ENCODE results near the gene TICRR.
"Not testable (repeated sequence)": the region's sequence is repeated elsewhere in the genome, so short reads cannot be mapped to it uniquely, and the experiment has no call there.

Gene TICRR, protein sequence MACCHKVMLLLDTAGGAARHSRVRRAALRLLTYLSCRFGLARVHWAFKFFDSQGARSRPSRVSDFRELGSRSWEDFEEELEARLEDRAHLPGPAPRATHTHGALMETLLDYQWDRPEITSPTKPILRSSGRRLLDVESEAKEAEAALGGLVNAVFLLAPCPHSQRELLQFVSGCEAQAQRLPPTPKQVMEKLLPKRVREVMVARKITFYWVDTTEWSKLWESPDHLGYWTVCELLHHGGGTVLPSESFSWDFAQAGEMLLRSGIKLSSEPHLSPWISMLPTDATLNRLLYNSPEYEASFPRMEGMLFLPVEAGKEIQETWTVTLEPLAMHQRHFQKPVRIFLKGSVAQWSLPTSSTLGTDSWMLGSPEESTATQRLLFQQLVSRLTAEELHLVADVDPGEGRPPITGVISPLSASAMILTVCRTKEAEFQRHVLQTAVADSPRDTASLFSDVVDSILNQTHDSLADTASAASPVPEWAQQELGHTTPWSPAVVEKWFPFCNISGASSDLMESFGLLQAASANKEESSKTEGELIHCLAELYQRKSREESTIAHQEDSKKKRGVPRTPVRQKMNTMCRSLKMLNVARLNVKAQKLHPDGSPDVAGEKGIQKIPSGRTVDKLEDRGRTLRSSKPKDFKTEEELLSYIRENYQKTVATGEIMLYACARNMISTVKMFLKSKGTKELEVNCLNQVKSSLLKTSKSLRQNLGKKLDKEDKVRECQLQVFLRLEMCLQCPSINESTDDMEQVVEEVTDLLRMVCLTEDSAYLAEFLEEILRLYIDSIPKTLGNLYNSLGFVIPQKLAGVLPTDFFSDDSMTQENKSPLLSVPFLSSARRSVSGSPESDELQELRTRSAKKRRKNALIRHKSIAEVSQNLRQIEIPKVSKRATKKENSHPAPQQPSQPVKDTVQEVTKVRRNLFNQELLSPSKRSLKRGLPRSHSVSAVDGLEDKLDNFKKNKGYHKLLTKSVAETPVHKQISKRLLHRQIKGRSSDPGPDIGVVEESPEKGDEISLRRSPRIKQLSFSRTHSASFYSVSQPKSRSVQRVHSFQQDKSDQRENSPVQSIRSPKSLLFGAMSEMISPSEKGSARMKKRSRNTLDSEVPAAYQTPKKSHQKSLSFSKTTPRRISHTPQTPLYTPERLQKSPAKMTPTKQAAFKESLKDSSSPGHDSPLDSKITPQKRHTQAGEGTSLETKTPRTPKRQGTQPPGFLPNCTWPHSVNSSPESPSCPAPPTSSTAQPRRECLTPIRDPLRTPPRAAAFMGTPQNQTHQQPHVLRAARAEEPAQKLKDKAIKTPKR (N-terminal part only)

GRCh38 chr15:89575146-89575655 lies at the start of gene TICRR:
TSS of gene TICRR (plus strand) at chr15:89575469. CDS start at chr15:89575587, 118 bp downstream.
- peak within 1 kb of the TSS; percentile 85 for H3K4me3 ChIP-seq (ENCODE audit: low read depth, low read length)

DNA sequence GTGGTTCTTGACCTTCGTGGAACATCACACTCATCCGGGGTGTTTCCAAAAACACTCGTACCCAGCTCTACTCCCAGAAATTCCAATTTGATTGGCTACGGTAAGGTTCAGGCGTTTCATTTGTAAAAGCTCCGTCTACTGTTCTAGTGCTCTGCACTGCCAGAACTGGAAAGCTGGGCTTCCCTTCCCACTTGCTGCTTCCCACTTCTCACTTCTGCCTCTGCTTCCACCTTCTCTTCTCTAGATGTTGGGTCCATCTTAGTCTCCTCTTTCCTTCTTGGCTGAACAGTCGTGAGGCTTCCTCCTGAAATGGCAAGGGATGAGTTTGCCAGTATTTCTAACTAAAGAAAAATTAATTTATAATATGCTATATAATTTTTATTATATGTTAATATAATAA lies 49.1 kb upstream of the TICRR start:
- no peak overlapping the region for H3K4me3 ChIP-seq (ENCODE audit: low read depth, low read length)

DNA sequence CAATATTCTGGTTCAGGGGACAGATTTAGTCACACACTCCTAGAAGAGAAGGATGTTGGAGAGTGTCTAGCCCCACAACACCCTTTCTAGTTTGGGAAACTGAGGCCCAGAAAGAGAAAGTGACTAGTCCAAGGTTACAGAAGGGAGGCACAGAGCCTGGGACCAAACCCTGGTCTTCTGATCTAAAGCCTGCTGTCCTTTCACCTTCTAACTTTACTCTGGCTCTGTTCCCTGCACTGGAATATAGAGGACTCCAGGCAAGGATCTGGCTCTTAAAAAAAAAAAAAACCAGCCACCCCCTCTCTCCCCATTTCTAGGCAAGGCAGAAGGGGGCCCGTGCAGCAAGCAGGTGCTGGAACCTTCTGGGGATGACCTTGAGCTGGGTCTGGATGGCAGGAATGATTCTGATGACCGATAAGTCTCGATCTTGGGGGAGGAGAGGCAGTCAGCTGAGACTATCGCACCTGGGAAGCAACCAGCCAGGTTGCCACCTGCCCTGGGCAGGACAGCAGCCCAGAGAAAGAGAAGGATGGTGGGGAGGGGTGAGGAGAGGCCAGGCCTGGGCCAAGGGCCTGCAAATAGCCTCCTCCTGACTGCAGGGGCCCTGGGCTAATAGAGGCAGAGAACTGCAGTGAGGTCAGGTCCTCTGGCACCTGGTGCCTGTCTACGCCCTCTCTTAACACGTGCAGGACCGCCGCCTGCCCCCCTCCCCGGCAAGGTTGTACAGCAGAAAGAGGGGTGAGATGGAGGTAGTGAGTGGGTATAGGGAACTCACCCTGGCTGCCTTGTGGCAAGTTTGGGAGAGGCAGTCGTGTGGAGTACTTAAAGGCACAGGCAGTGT lies 48.4 kb upstream of the TICRR start:
- no peak overlapping the region for H3K4me3 ChIP-seq (ENCODE audit: low read depth, low read length)

DNA sequence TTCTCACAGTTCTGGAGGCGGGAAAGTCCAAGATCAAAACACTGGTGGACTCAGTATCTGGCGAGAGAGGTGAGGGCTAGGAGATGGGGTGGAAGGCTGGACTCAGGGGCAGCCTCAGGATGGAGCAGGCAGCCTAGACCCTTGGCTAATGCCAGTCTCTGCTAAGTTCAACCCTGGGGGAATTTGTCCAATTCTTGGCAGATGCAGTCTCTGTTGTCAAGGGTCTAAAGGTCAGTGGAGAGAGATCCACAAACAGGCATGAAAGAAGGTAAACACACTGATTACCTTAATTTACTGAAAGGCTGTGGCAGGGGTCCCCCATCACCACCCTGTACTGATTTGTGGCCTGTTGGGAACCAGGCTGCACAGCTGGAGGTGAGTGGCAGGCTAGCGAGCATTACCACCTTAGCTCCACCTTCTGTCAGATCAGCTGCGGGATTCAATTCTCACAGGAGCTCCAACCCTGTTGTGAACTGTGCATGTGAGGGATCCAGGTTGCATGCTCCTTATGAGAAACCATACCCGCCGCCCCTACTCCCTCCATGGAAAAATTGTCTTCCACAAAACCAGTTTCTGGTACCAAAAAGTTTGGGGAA lies 46.4 kb upstream of the TICRR start:
- no peak overlapping the region for H3K4me3 ChIP-seq (ENCODE audit: low read depth, low read length)

GRCh38 chr15:89530976-89531375 lies 44.3 kb upstream of the TICRR start:
- H3K4me3 ChIP-seq (ENCODE audit: low read depth, low read length): no peak overlapping the region

- no peak overlapping the region for H3K4me3 ChIP-seq (ENCODE audit: low read depth, low read length)
Observed at GRCh38 chr15:89531796-89532537, 43.3 kb upstream of the TICRR start.

DNA sequence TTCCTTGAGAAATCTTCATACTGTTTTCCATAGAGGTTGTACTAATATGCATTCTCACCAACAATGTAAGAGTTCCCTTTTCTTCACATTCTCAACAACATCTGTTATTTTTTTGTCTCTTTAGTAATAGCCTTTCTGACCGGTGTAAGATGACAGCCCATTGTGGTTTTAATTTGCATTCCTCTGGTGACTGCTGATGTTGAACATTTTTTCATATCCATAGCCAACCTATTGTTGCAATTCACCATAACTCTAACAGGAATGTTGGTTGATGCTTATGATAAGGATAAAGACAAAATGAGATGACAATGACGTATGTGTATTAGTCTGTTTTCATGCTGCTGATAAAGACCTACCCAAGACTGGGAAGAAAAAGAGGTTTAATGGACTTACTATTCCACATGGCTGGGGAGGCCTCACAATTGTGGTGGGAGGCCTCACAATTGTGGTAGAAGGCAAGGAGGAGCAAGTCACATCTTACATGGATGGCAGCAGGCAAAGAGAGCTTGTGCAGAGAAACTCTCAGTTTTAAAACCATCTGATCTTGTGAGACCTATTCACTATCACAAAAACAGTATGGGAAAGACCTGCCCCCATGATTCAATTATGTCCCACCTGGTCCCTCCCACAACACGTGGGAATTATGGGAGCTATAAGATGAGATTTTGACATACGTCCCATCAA lies 41.3 kb upstream of the TICRR start:
- no peak overlapping the region for H3K4me3 ChIP-seq (ENCODE audit: low read depth, low read length)

- H3K4me3 ChIP-seq (ENCODE audit: low read depth, low read length): no peak overlapping the region
Observed at GRCh38 chr15:89539027-89539426, 36.2 kb upstream of the TICRR start.

DNA sequence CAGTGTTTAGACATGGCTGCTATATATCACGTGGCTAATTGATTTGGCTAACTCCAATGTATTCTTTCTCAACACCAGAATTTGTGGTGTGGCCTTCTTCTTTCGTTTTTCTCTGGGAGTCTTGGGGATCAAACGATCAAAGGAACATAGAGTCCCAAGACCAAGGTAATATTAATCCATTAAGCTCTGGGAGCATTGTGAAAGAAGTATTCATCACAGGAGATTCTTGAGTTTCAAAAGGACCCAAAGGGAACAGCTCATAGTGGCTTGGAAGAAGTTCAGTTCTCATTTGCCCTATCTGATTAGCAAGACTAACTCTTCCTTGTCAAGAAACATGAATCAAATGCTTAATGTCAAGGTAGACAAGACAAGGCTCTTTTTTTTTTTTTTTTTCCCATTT lies 32.9 kb upstream of the TICRR start:
- no peak overlapping the region for H3K4me3 ChIP-seq (ENCODE audit: low read depth, low read length)

DNA sequence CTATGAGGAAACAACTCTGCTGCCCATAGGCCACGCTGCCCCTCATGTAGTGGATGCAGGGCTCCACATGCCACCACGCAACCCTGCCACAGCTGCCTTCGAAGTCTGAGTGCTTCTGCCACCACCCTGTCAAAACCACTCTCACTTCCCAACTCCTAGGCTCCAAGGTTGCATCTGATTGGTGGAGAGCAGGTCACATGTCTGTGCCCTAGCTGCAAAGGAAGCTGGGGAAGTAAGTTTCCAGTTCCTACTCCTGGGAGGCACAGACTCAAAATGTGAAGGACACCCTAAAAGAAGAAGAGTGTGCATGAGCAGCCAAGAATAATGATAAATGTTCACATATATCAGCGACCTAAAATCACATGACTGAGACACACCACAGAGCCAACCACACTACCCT lies 31.9 kb upstream of the TICRR start:
- no peak overlapping the region for H3K4me3 ChIP-seq (ENCODE audit: low read depth, low read length)

DNA sequence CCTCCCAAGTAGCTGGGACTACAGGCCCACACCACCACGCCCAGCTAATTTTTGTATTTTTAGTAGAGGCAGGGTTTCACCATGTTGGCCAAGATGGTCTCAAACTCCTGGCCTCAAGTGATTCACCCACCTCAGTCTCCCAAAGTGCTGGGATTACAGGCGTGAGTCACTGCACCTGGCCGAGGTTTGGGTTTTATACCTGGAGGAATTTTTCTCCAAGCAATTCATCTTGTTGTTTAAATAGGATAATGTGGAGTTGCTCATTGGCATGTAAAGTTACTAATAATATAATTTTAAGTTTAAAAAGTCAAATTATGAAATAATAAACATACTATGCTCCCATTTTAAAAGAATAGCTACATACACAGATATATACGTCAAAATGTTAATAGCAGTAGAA lies 26.1 kb upstream of the TICRR start:
- H3K4me3 ChIP-seq (ENCODE audit: low read depth, low read length): not testable (repeated sequence)

GRCh38 chr15:89550427-89550826 lies 24.8 kb upstream of the TICRR start:
- no peak overlapping the region for H3K4me3 ChIP-seq (ENCODE audit: low read depth, low read length)

- H3K4me3 ChIP-seq (ENCODE audit: low read depth, low read length): no peak overlapping the region
Observed at GRCh38 chr15:89551550-89551949, 23.7 kb upstream of the TICRR start.

- H3K4me3 ChIP-seq (ENCODE audit: low read depth, low read length): no peak overlapping the region
Observed at GRCh38 chr15:89553632-89554031, 21.6 kb upstream of the TICRR start.

- no peak overlapping the region for H3K4me3 ChIP-seq (ENCODE audit: low read depth, low read length)
Observed at GRCh38 chr15:89554247-89554646, 21.0 kb upstream of the TICRR start.

DNA sequence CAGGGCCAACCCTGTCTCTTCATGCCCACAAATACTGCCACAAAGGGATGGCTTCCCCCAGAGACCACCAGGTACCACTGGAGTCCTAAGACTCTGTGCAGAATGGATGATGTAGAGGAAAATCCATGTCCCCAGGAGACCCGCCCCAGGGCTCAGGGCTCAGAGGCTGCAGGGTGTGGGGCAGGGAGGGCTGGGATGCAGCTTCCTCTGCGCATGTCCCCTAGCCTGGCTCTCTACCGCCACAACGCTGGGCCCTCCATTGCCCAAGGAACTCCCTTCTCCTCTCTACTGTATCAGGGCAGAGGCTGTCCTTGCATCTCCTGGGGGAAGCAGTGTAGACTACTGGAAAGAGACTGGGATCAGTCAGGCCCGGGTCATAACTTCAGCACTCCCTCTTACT lies 19.5 kb upstream of the TICRR start:
- no peak overlapping the region for H3K4me3 ChIP-seq (ENCODE audit: low read depth, low read length)

- no peak overlapping the region for H3K4me3 ChIP-seq (ENCODE audit: low read depth, low read length)
Observed at GRCh38 chr15:89556413-89557262, 18.6 kb upstream of the TICRR start.
